ENCODE data around the gene SRD5A3.

DNA sequence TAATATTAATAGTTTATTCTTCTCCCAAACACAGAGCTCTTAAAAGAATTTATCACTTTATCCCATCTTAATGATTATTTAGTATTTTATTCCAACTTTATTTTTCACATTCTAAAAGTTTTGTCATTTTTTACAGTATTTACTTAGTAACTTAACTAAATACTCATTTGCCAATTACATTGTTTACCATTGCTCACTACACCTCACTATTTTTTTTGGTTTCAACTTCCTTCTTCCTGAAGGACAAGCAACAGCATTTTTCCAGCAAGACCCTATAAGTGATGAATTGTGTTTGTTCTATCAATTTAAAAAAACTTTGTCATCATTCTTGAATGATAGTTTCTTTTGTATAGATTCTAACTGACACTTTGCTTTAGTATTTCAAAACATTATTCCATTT is 19.4 kb upstream of the SRD5A3 start:
- TF ChIP-seq, protein P1, sequence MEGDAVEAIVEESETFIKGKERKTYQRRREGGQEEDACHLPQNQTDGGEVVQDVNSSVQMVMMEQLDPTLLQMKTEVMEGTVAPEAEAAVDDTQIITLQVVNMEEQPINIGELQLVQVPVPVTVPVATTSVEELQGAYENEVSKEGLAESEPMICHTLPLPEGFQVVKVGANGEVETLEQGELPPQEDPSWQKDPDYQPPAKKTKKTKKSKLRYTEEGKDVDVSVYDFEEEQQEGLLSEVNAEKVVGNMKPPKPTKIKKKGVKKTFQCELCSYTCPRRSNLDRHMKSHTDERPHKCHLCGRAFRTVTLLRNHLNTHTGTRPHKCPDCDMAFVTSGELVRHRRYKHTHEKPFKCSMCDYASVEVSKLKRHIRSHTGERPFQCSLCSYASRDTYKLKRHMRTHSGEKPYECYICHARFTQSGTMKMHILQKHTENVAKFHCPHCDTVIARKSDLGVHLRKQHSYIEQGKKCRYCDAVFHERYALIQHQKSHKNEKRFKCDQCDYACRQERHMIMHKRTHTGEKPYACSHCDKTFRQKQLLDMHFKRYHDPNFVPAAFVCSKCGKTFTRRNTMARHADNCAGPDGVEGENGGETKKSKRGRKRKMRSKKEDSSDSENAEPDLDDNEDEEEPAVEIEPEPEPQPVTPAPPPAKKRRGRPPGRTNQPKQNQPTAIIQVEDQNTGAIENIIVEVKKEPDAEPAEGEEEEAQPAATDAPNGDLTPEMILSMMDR (IDR thresholded peaks at IDR 0.05; ENCODE audit: extremely low read depth in 1 of 2, insufficient read depth in 1 of 2, low read depth in 1 of 2, low read length in 2 of 2): no peak
- TF ChIP-seq POLR2A (IDR thresholded peaks at IDR 0.05; ENCODE audit: low read depth, low read length): no peak
- TF ChIP-seq POLR2AphosphoS5 (IDR thresholded peaks at IDR 0.05; ENCODE audit: insufficient read depth, low read depth, low read length): no peak
- TF ChIP-seq JUN (IDR thresholded peaks at IDR 0.05; ENCODE audit: borderline replicate concordance, insufficient read depth, insufficient read length, low read depth): no peak
- TF ChIP-seq MYC (IDR thresholded peaks at IDR 0.05; ENCODE audit: low read depth, low read length): no peak
- no peak for TF ChIP-seq EZH2 (IDR thresholded peaks at IDR 0.05; ENCODE audit: borderline replicate concordance, low read depth, low read length, severe bottlenecking)
- TF ChIP-seq, protein P2, sequence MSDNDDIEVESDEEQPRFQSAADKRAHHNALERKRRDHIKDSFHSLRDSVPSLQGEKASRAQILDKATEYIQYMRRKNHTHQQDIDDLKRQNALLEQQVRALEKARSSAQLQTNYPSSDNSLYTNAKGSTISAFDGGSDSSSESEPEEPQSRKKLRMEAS (IDR thresholded peaks at IDR 0.05; ENCODE audit: insufficient read depth, insufficient read length): no peak
